Endothelial cell of umbilical vein (primary cell): ENCODE data around the gene GNL2. TPM values are rescaled to one million over a fixed set of nuclear protein-coding genes. Genes with fewer than 3 reads are reported as not detected.

Source experiments
- BruUV-seq: library from RNA; stranded (reverse); fragments of 400-500 nt; replicated peaks from 2 replicates; lab custom pipeline; 2021; lab: Mats Ljungman, UMichigan
- CTCF ChIA-PET: fragments of 300-600, 350-600 bp; sonication (Branson Sonifier 250); formaldehyde crosslinking; loops from one replicate; lab custom pipeline; 2021; ENCODE audit warnings: antibody characterized with exemption, inconsistent platforms; lab: Charles Lee
- POLR2A ChIA-PET: fragments of 300-600, 350-600 bp; sonication (Branson Sonifier 250); formaldehyde crosslinking; loops from one replicate; lab custom pipeline; 2021; ENCODE audit warnings: antibody characterized with exemption, inconsistent platforms; lab: Charles Lee
- DNase-seq: peaks from one replicate; pipeline ENCODE4 v3.0.0-alpha.2; 2011; ENCODE audit warnings: low read depth, low spot score
- FAIRE-seq: peaks from 2 replicates; lab custom pipeline; 2011; peaks lifted over from hg19 to GRCh38; lab: Jason Lieb, UNC
- H2AFZ ChIP-seq: 2 replicates; pipeline ENCODE4 v1.6.0; 2012; ENCODE audit warnings: low read depth, low read length, control low read depth, inconsistent platforms
- H3K27ac ChIP-seq: 2 replicates; pipeline ENCODE4 v1.5.1; 2011; ENCODE audit warnings: low read depth, mild to moderate bottlenecking, control low read depth, low read length, moderate library complexity; ENCODE audit not compliant: insufficient read depth
- H3K27me3 ChIP-seq, 2 experiments: 2 replicates each; pipeline versions ENCODE4 v1.6.0 to v1.6.1; 2011; ENCODE audit warnings: low read length in 2 of 2, mixed read lengths in 1 of 2; ENCODE audit not compliant: control insufficient read depth in 2 of 2, insufficient read depth in 2 of 2
- H3K36me3 ChIP-seq, 2 experiments: 2 replicates in 1 of 2; 3 replicates in 1 of 2; pipeline ENCODE4 v1.5.1; 2011; ENCODE audit warnings: low read length in 2 of 2, mild to moderate bottlenecking in 1 of 2, moderate library complexity in 1 of 2; ENCODE audit not compliant: control insufficient read depth in 2 of 2, insufficient read depth in 2 of 2; ENCODE audit errors: extremely low read depth in 1 of 2
- H3K4me1 ChIP-seq: 3 replicates; pipeline ENCODE4 v1.5.1; 2011; ENCODE audit warnings: mild to moderate bottlenecking, low read length; ENCODE audit not compliant: control insufficient read depth, insufficient read depth; ENCODE audit errors: extremely low read depth
- H3K4me2 ChIP-seq: 2 replicates; pipeline ENCODE4 v1.6.1; 2011; ENCODE audit warnings: low read length, control low read depth, mixed read lengths; ENCODE audit not compliant: insufficient read depth
- H3K4me3 ChIP-seq, 3 experiments: fragments of 200-600 bp in 1 of 3; sonication (generic), shearing (Covaris generic) in 1 of 3; replicated peaks in 1 of 3; 2 replicates each; pipeline ENCODE4 v1.5.1; 2011 to 2016; ENCODE audit warnings: control low read depth in 3 of 3, low read length in 3 of 3, mild to moderate bottlenecking in 2 of 3, inconsistent platforms in 1 of 3, low read depth in 1 of 3, moderate library complexity in 1 of 3; ENCODE audit not compliant: insufficient read depth in 1 of 3
- H3K79me2 ChIP-seq: 2 replicates; pipeline ENCODE4 v1.6.0; 2012; ENCODE audit warnings: low read length, inconsistent platforms; ENCODE audit not compliant: control insufficient read depth, insufficient read depth
- H3K9ac ChIP-seq: replicated peaks from 2 replicates; pipeline ENCODE3; 2011; ENCODE audit warnings: low read length, control low read depth; ENCODE audit not compliant: insufficient read depth; ENCODE audit errors: extremely low read depth
- H3K9me1 ChIP-seq: replicated peaks from 3 replicates; pipeline ENCODE4 v1.6.0; 2011; ENCODE audit warnings: mild to moderate bottlenecking, low read length; ENCODE audit not compliant: control insufficient read depth, insufficient read depth; ENCODE audit errors: extremely low read depth
- H3K9me3 ChIP-seq: replicated peaks from 2 replicates; pipeline ENCODE4 v1.5.1; 2012; ENCODE audit warnings: low read length, inconsistent platforms; ENCODE audit not compliant: control insufficient read depth, insufficient read depth
- H4K20me1 ChIP-seq: replicated peaks from 2 replicates; pipeline ENCODE3; 2011; ENCODE audit warnings: mild to moderate bottlenecking, low read length; ENCODE audit not compliant: control insufficient read depth, insufficient read depth; ENCODE audit errors: extremely low read depth
- CTCF ChIP-seq, 2 donors: IDR thresholded peaks; 1 replicate in 1 of 2; 2 replicates in 1 of 2; pipeline ENCODE4 v1.5.1; 2011; ENCODE audit warnings: low read length in 2 of 2, mild to moderate bottlenecking in 2 of 2, moderate library complexity in 2 of 2, control low read depth in 1 of 2, inconsistent platforms in 1 of 2, low read depth in 1 of 2; ENCODE audit not compliant: insufficient read depth in 1 of 2; ENCODE audit errors: extremely low read depth in 1 of 2
- EZH2 ChIP-seq: IDR thresholded peaks from 2 replicates; pipeline ENCODE4 v1.6.1; 2012; ENCODE audit warnings: borderline replicate concordance, low read depth, mild to moderate bottlenecking, moderate library complexity, low read length, inconsistent platforms; ENCODE audit not compliant: severe bottlenecking
- FOS ChIP-seq: IDR thresholded peaks from 2 replicates; pipeline ENCODE4 v1.6.1; 2011; ENCODE audit warnings: mild to moderate bottlenecking, low read length, moderate library complexity, borderline replicate concordance; ENCODE audit not compliant: insufficient read depth
- GATA2 ChIP-seq: IDR thresholded peaks from 2 replicates; pipeline ENCODE4 v1.7.0; 2011; ENCODE audit warnings: low read depth, mild to moderate bottlenecking, moderate library complexity, mixed read lengths, low read length; ENCODE audit not compliant: insufficient read length, insufficient read depth
- JUN ChIP-seq: IDR thresholded peaks from 2 replicates; pipeline ENCODE4 v1.6.1; 2011; ENCODE audit warnings: borderline replicate concordance, low read depth; ENCODE audit not compliant: insufficient read length, insufficient read depth
- MAX ChIP-seq: IDR thresholded peaks from 2 replicates; pipeline ENCODE4 v1.6.1; 2011; ENCODE audit not compliant: insufficient read depth, insufficient read length
- MYC ChIP-seq: IDR thresholded peaks from one replicate; pipeline ENCODE4 v1.6.1; 2011; ENCODE audit warnings: mild to moderate bottlenecking, low read depth, low read length
- POLR2A ChIP-seq: IDR thresholded peaks from 2 replicates; pipeline ENCODE4 v1.6.1; 2012; ENCODE audit warnings: low read depth, mild to moderate bottlenecking, control low read depth, low read length
- POLR2AphosphoS5 ChIP-seq: IDR thresholded peaks from 2 replicates; pipeline ENCODE4 v1.6.1; 2012; ENCODE audit warnings: low read depth, mild to moderate bottlenecking, control low read depth, low read length, moderate library complexity; ENCODE audit not compliant: insufficient read depth
- dilution Hi-C: fragments of 300-500 bp; cut with MboI; formaldehyde crosslinking; loops from one replicate; pipeline ENCODE4 v1.15.0; 2019; ENCODE audit warnings: low sequenced_read_pairs; ENCODE audit not compliant: extremely low pct_ligation_motif_present
- intact Hi-C: fragments of 100-400 bp; cut with micrococcal nuclease; formaldehyde crosslinking; loops from one replicate; pipeline ENCODE4 v1.10.0; 2022
- polyA plus RNA-seq, 4 experiments: library from polyadenylated mRNA; depleted of rRNA in 3 of 4; stranded (reverse) in 3 of 4; unstranded in 1 of 4; fragments of >200 nt; gene quantifications; 2 replicates each; pipeline versions ENCODE4 v1.2.1 to v1.2.3, GENCODE V29; 2011 to 2012; ENCODE audit warnings: missing spikeins in 1 of 4
- total RNA-seq: library from RNA; stranded (reverse); gene quantifications from 2 replicates; pipeline ENCODE4 v1.2.3, GENCODE V29; 2021

The GNL2 gene
- total and polyA plus RNA-seq, 2 donors (not counting 3 experiments of a cell fraction or from before 2014, with no cell fraction given), result 18.0 to 55.5 TPM

GRCh38 chr1:37567023-37567422 is 28.7 kb downstream of the GNL2 start:
- Histone ChIP-seq H3K27me3 (no peaks in the 10 kb centered on the region), H3K4me2 (no peak overlapping the region), H3K36me3 (peaks cover 19 to 30% of the 10 kb centered on the region in 2 experiments), H3K9me3 (no peaks in the 10 kb centered on the region), H4K20me1 (no peaks in the 10 kb centered on the region), H3K4me1 (peaks cover 5% of the 10 kb centered on the region), H3K9me1 (no peaks in the 10 kb centered on the region), H3K27ac (no peak overlapping the region), H2AFZ (no peak overlapping the region), H3K9ac (no peak overlapping the region), H3K4me3 (no peak overlapping the region), H3K79me2 (no peaks in the 10 kb centered on the region)
- FAIRE-seq (no peak), DNase-seq (no peak)
- TF ChIP-seq CTCF (IDR thresholded peaks at IDR 0.05; ENCODE audit: extremely low read depth in 1 of 2, insufficient read depth in 1 of 2, low read depth in 1 of 2, low read length in 2 of 2) (no peak), FOS (no peak), POLR2AphosphoS5 (no peak), MYC (no peak), JUN (no peak), MAX (no peak), EZH2 (no peak), POLR2A (no peak), GATA2 (no peak)
- ChIA-PET POLR2A (no interaction called here), CTCF (no interaction called here)
- intact Hi-C loops (no loop called here), dilution Hi-C loops (no loop called here)
- no TSS peak for BruUV-seq
